Hepatocyte (in vitro differentiated cells): Measurements from ENCODE around the gene GLDN.

Experiments used
- CTCF ChIP-seq: fragments of 200-600 bp; sonication (generic); IDR thresholded peaks from 2 replicates; pipeline ENCODE4 v1.5.1; 2016; ENCODE audit warnings: antibody characterized with exemption, mild to moderate bottlenecking; ENCODE audit not compliant: poor library complexity
- EZH2 ChIP-seq: fragments of 200-600 bp; sonication (generic); IDR thresholded peaks from 2 replicates; pipeline ENCODE4 v1.6.1; 2016; ENCODE audit warnings: antibody characterized with exemption, mild to moderate bottlenecking, borderline replicate concordance

GRCh38 chr15:51359981-51360380 lies 18.5 kb downstream of the GLDN start:
- no peak for TF ChIP-seq CTCF
- no peak for TF ChIP-seq EZH2
